Stomach (tissue), 9 donors: Measurements from ENCODE around the gene EXOC2. TPM values are rescaled to one million over a fixed set of nuclear protein-coding genes. Genes with fewer than 3 reads are reported as not detected.
"Not testable (repeated sequence)": the region's sequence is repeated elsewhere in the genome, so short reads cannot be mapped to it uniquely, and the experiment has no call there.

Source experiments
- DNase-seq, 2 donors: peaks; one replicate each; pipeline versions ENCODE4 v3.0.0 to v3.0.0-alpha.2; 2013 to 2019
- H3K27ac ChIP-seq, 5 donors: fragments of 200-600 bp in 4 of 5; sonication (generic) in 4 of 5; one replicate each; pipeline ENCODE4 v1.5.1; 2013 to 2019; ENCODE audit warnings: mild to moderate bottlenecking in 1 of 5, moderate library complexity in 1 of 5
- H3K27me3 ChIP-seq, 3 donors: fragments of 200-600 bp; sonication (generic); one replicate each; pipeline ENCODE4 v1.5.1; 2017 to 2019; ENCODE audit warnings: mixed run types in 1 of 3
- H3K36me3 ChIP-seq, 4 donors: fragments of 200-600 bp; sonication (generic); 1 replicate in 3 of 4; 2 replicates in 1 of 4; pipeline ENCODE4 v1.5.1; 2016 to 2019
- H3K4me1 ChIP-seq, 4 donors: fragments of 200-600 bp; sonication (generic); one replicate each; pipeline ENCODE4 v1.5.1; 2016 to 2019
- H3K4me3 ChIP-seq, 4 donors: fragments of 200-600 bp; sonication (generic) in 3 of 4; one replicate each; pipeline ENCODE4 v1.5.1; 2016 to 2019; ENCODE audit warnings: mild to moderate bottlenecking in 1 of 4
- H3K9me3 ChIP-seq, 4 donors: fragments of 200-600 bp; sonication (generic); one replicate each; pipeline ENCODE4 v1.5.1; 2016 to 2019
- EP300 ChIP-seq: sonication (generic); formaldehyde crosslinking; IDR thresholded peaks from one replicate; pipeline ENCODE4 v1.6.1; 2017; ENCODE audit warnings: antibody characterized with exemption
- POLR2A ChIP-seq, 4 donors: fragments of 450-650 bp; IDR thresholded peaks; one replicate each; pipeline ENCODE4 v1.6.1; 2016; ENCODE audit warnings: antibody characterized with exemption in 4 of 4, control low read depth in 2 of 4, mild to moderate bottlenecking in 1 of 4, moderate library complexity in 1 of 4
- POLR2AphosphoS5 ChIP-seq, 3 donors: sonication (generic); formaldehyde crosslinking; IDR thresholded peaks; one replicate each; pipeline ENCODE4 v1.6.1; 2016; ENCODE audit warnings: antibody characterized with exemption in 3 of 3
- WGBS, 5 donors: extraction: QIAGEN DNeasy Blood & Tissue Kit in 3 of 5; methylation state at CpG; one replicate each; pipeline versions ENCODE4 v1.1.5 to v1.1.7; 2013 to 2018; 5-methylcytosine and 5-hydroxymethylcytosine counted together
- intact Hi-C: fragments of 100-400 bp; cut with DNase I; formaldehyde crosslinking; loops from one replicate; pipeline ENCODE4 v1.15.1; 2023; ENCODE audit warnings: low total_unique reads
- polyA plus RNA-seq, 3 donors: library from polyadenylated mRNA; stranded (reverse); fragments of 200-250 nt; gene quantifications; one replicate each; pipeline ENCODE4 v1.2.3, GENCODE V29; 2013
- total RNA-seq, 5 donors: library from RNA; depleted of rRNA; stranded (reverse); fragments of >200 nt; gene quantifications; one replicate each; pipeline versions ENCODE4 v1.1.0 to v1.2.3, GENCODE V29; 2014 to 2016
- TF ChIP-seq, protein P1 (sequence below), 7 experiments: fragments of 450-650 bp in 4 of 7; fragments of 200-600 bp in 3 of 7; sonication (generic) in 3 of 7; IDR thresholded peaks; one replicate each; pipeline ENCODE4 v1.5.1; 2016 to 2019; ENCODE audit warnings: antibody characterized with exemption in 7 of 7, control low read depth in 2 of 7, mild to moderate bottlenecking in 1 of 7
- donor health status: healthy with polysubstance abuse.
- donor health status: Bipolar disorder and iron deficiency.
- donor health status: healthy.

The EXOC2 gene
- total and polyA plus RNA-seq, 8 donors, result 5.3 to 39.7 (median 13.8) TPM

DNA sequence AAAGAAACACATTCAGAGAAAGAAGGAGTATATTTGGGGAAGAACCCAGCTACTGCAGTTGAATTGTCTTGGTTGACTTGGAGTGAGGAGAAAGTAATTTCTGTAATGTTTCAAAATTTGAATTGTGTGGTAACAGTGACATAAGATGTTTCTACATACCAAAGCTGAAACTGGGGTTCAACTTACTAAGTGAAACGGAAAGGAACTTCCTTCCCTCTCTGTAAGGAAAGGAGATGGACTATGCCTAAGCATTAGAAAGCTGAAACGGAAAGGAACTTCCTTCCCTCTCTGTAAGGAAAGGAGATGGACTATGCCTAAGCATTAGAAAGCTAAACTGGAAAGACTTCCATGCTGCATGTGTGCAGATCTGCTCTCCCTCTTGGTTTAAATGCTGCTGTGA lies 82.1 kb downstream of the EXOC2 start:
- no peaks in the 10 kb centered on the region for H3K9me3 ChIP-seq
- TF ChIP-seq POLR2A (IDR thresholded peaks at IDR 0.05), result no peak
- TF ChIP-seq, protein P1, sequence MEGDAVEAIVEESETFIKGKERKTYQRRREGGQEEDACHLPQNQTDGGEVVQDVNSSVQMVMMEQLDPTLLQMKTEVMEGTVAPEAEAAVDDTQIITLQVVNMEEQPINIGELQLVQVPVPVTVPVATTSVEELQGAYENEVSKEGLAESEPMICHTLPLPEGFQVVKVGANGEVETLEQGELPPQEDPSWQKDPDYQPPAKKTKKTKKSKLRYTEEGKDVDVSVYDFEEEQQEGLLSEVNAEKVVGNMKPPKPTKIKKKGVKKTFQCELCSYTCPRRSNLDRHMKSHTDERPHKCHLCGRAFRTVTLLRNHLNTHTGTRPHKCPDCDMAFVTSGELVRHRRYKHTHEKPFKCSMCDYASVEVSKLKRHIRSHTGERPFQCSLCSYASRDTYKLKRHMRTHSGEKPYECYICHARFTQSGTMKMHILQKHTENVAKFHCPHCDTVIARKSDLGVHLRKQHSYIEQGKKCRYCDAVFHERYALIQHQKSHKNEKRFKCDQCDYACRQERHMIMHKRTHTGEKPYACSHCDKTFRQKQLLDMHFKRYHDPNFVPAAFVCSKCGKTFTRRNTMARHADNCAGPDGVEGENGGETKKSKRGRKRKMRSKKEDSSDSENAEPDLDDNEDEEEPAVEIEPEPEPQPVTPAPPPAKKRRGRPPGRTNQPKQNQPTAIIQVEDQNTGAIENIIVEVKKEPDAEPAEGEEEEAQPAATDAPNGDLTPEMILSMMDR (IDR thresholded peaks at IDR 0.05), result no peak
- no peak for TF ChIP-seq EP300
- TF ChIP-seq POLR2AphosphoS5 (IDR thresholded peaks at IDR 0.05), result no peak
- DNase-seq, result no peak
- no peak overlapping the region for H3K27ac ChIP-seq
- H3K36me3 ChIP-seq, result peaks cover 0 to 53% (median 44%) of the 10 kb centered on the region in 4 donors
- H3K4me1 ChIP-seq, result peaks cover 0 to 7% (median 0%) of the 10 kb centered on the region in 4 donors
- H3K27me3 ChIP-seq, result no peaks in the 10 kb centered on the region
- WGBS, 5 donors, result 59 to 79% (median 63%) methylated on average over 2 of the region's 2 CpGs
- H3K4me3 ChIP-seq, result no peak overlapping the region
- intact Hi-C loops, result no loop called here

- Histone ChIP-seq H3K9me3 (no peaks in the 10 kb centered on the region), H3K27ac (no peak overlapping the region), H3K27me3 (no peaks in the 10 kb centered on the region), H3K4me1 (peaks cover 0 to 7% (median 0%) of the 10 kb centered on the region in 4 donors), H3K36me3 (peaks cover 0 to 46% (median 35%) of the 10 kb centered on the region in 4 donors), H3K4me3 (no peak overlapping the region)
- 95 to 98% (median 97%) methylated on average over 4 of the region's 4 CpGs for WGBS, 5 donors
- intact Hi-C loops, result no loop called here
- no peak for TF ChIP-seq POLR2AphosphoS5 (IDR thresholded peaks at IDR 0.05)
- TF ChIP-seq, protein P1 (IDR thresholded peaks at IDR 0.05), result no peak
- no peak for TF ChIP-seq POLR2A (IDR thresholded peaks at IDR 0.05)
- no peak for TF ChIP-seq EP300
- no peak for DNase-seq
Measured at GRCh38 chr6:609905-610304, 83.0 kb downstream of the EXOC2 start.

DNA sequence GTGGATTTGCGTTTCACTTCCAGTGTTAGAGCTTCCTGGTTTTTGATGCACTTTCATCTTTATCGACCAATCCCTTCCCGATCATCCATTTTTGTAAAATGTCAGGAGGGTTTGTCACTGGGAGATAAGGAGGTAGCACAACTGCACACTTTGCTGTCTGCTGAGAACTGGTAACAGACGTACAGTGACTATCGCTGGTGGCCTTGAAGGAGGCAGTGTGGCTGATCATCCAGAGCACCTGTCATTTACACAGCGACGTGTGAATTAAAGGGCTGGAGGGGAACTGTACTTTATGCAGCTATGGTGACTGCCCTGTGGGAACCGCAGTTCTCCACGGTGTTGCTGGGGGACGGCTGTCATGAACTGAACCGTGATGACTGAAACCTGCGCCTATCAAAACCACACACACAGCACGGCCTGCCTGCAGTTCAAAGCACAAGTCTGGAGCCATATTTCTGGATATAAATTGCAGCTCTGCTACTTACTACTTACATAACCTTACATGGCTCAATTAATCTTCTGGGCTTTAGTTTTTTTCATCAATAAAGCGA lies 86.0 kb downstream of the EXOC2 start:
- Histone ChIP-seq H3K4me1 (peaks cover 0 to 7% (median 0%) of the 10 kb centered on the region in 4 donors), H3K36me3 (peaks cover 0 to 33% (median 29%) of the 10 kb centered on the region in 4 donors), H3K27me3 (no peaks in the 10 kb centered on the region), H3K4me3 (no peak overlapping the region), H3K9me3 (no peaks in the 10 kb centered on the region), H3K27ac (no peak overlapping the region)
- intact Hi-C loops, result no loop called here
- 92 to 96% (median 93%) methylated on average over 14 of the region's 14 CpGs for WGBS, 5 donors
- DNase-seq, result no peak
- TF ChIP-seq POLR2AphosphoS5 (IDR thresholded peaks at IDR 0.05) (no peak), EP300 (no peak), POLR2A (IDR thresholded peaks at IDR 0.05) (no peak)
- TF ChIP-seq, protein P1 (IDR thresholded peaks at IDR 0.05), result no peak

GRCh38 chr6:605895-606294 lies 87.0 kb downstream of the EXOC2 start:
- H3K4me3 ChIP-seq, H3K9me3 ChIP-seq, intact Hi-C loops, DNase-seq, H3K4me1 ChIP-seq, H3K27ac ChIP-seq, H3K27me3 ChIP-seq: not testable (repeated sequence)
- peaks cover 0 to 32% (median 27%) of the 10 kb centered on the region in 4 donors for H3K36me3 ChIP-seq
- WGBS, 5 donors, result 84 to 97% (median 94%) methylated on average over 5 of the region's 5 CpGs

- TF ChIP-seq POLR2AphosphoS5 (IDR thresholded peaks at IDR 0.05) (no peak), POLR2A (IDR thresholded peaks at IDR 0.05) (no peak), EP300 (no peak)
- TF ChIP-seq, protein P1 (IDR thresholded peaks at IDR 0.05), result no peak
- Histone ChIP-seq H3K9me3 (no peaks in the 10 kb centered on the region), H3K27ac (no peak overlapping the region), H3K36me3 (peaks cover 0 to 27% (median 21%) of the 10 kb centered on the region in 4 donors), H3K4me1 (no peaks in the 10 kb centered on the region), H3K27me3 (no peaks in the 10 kb centered on the region), H3K4me3 (no peak overlapping the region)
- DNase-seq, result no peak
- intact Hi-C loops, result no loop called here
- 90 to 95% (median 94%) methylated on average over 15 of the region's 15 CpGs for WGBS, 5 donors
Measured at GRCh38 chr6:604579-604978, 88.4 kb downstream of the EXOC2 start.
